ENCODE measurements around the gene KLHL33. TPM values are rescaled to one million over a fixed set of nuclear protein-coding genes. Genes with fewer than 3 reads are reported as not detected.
A peak's percentile ranks its signal among the peaks of the same experiment; 100 is the strongest.

KLHL33 gene
- total RNA-seq, 1 experiment from 2014 or later = not detected

DNA sequence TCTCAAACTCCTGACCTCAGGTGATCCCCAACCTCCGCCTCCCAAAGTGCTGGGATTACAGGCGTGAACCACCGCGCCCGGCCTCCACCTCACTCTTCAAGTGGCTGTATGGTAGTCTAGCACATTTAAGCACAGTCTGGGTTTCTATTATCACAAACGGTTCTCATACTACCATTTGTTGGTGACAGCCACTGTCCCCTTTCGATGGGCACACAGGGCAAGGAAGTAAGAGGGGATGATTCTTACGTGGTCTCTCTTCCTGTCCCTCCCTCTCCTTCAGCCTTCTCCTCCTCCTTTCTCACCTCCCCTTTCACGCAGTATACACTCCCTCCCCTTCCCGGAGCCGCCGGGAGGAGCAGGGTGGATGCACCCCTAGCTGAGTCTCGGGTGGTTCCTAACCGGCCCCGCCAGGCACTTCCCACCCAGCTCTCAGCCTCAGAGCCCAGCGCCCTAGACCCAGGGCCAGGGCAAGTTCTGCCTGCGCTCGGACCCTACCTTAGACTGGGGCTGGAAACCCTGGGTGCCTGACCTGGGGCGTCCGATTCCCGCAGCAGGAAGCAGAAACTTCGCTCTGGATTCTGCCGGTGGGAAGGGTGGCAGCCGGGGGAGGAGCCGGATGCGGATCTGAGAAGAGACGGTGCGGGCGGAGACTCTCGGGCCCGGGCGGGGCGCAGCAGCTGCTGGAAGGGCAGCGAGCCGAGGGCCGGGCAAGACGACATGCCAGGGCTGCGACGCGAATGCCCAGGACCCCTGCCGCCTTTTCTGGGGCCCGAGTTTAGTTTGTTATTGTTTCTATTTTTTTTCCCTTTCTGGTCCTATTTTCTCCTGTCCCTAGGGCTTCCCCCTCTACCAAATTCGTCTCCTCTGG is 22.9 kb downstream of the KLHL33 start, which contains the start of gene TEP1:
TSS of gene TEP1 (minus strand) at position 626 of the 868 bp plus-strand sequence. CDS start 5,062 bp downstream, outside the sequence.
- no peaks in the 10 kb centered on the region; the same call in 1 of the 2 replicates for H3K36me3 ChIP-seq (ENCODE audit: control insufficient read depth, insufficient read depth, low read length)
- no peak for DNase-seq (ENCODE audit: low read depth, low spot score)
- BruUV-seq (replicated peaks) = TSS peak; percentile 92
- H3K27me3 ChIP-seq (ENCODE audit: control insufficient read depth, insufficient read depth, low read length) = no peaks in the 10 kb centered on the region
- intact Hi-C loops (cut with micrococcal nuclease; ENCODE audit: unreplicated experiment) = no loop called here
- ChIA-PET POLR2A (interaction anchor here (1.1 kb wide), 1 partner anchor 70 kb away, joined by 3 read pairs; the partner anchor contains the start of gene PARP2), CTCF (interaction anchor here (0.5 to 0.6 kb wide), 2 partner anchors 21 to 104 kb away, joined by 3 to 6 read pairs; no protein-coding TSS in a partner anchor)
- in situ Hi-C loops (cut with HindIII; ENCODE audit: low pct_unique_long_range_greater_than_20kb, low sequenced_read_pairs) = no loop called here
- peaks cover 9% of the 10 kb centered on the region for H3K4me1 ChIP-seq (ENCODE audit: control insufficient read depth, insufficient read depth, low read length)
- H3K9me3 ChIP-seq (ENCODE audit: control insufficient read depth, insufficient read depth, low read depth, low read length) = no peaks in the 10 kb centered on the region
- TF ChIP-seq SIN3A (IDR thresholded peaks at IDR 0.05; ENCODE audit: borderline replicate concordance, insufficient read depth, low read depth, low read length) = no peak
- TF ChIP-seq POLR2AphosphoS5 (IDR thresholded peaks at IDR 0.05; ENCODE audit: low read depth, low read length) = peak; percentile 76; the same call in 1 of the 2 replicates
- peak within 1 kb of the TSS; percentile 86 to 87 for H3K4me3 ChIP-seq (ENCODE audit: low read depth in 2 of 2, low read length in 2 of 2)
- ATAC-seq = peak; percentile 98
- H3K27ac ChIP-seq (ENCODE audit: low read length) = peak within 1 kb of the TSS; percentile 91

DNA sequence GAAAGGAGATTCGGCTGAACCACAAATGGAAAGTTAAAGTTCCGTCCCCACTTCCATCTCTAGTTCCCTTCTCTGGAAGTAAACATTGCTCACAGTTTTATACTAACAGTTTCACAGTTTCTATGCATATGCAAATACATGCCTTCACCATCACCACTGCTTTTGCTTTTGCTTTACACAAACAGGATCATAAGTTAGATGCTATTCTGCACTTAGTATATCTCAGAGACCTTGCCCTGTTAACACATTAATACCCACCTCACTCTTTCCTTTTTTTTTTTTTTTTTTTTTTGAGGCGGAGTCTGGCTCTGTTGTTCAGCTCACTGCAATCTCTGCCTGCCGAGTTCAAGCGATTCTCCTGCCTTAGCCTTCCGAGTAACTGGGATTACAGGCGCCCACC is 23.6 kb downstream of the KLHL33 start:
- Histone ChIP-seq H3K4me1 (ENCODE audit: control insufficient read depth, insufficient read depth, low read length) (peaks cover 9% of the 10 kb centered on the region), H3K36me3 (ENCODE audit: control insufficient read depth, insufficient read depth, low read length) (no peaks in the 10 kb centered on the region; the same call in 1 of the 2 replicates), H3K4me3 (ENCODE audit: low read depth in 2 of 2, low read length in 2 of 2) (peak overlapping the region; percentile 86 to 87), H3K9me3 (ENCODE audit: control insufficient read depth, insufficient read depth, low read depth, low read length) (no peaks in the 10 kb centered on the region), H3K27ac (ENCODE audit: low read length) (peak overlapping the region; percentile 91), H3K27me3 (ENCODE audit: control insufficient read depth, insufficient read depth, low read length) (no peaks in the 10 kb centered on the region)
- in situ Hi-C loops (cut with HindIII; ENCODE audit: low pct_unique_long_range_greater_than_20kb, low sequenced_read_pairs) (no loop called here), intact Hi-C loops (cut with micrococcal nuclease; ENCODE audit: unreplicated experiment) (no loop called here)
- no peak for ATAC-seq
- TF ChIP-seq, protein P1, sequence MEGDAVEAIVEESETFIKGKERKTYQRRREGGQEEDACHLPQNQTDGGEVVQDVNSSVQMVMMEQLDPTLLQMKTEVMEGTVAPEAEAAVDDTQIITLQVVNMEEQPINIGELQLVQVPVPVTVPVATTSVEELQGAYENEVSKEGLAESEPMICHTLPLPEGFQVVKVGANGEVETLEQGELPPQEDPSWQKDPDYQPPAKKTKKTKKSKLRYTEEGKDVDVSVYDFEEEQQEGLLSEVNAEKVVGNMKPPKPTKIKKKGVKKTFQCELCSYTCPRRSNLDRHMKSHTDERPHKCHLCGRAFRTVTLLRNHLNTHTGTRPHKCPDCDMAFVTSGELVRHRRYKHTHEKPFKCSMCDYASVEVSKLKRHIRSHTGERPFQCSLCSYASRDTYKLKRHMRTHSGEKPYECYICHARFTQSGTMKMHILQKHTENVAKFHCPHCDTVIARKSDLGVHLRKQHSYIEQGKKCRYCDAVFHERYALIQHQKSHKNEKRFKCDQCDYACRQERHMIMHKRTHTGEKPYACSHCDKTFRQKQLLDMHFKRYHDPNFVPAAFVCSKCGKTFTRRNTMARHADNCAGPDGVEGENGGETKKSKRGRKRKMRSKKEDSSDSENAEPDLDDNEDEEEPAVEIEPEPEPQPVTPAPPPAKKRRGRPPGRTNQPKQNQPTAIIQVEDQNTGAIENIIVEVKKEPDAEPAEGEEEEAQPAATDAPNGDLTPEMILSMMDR (IDR thresholded peaks at IDR 0.05) = no peak
- TF ChIP-seq SIN3A (IDR thresholded peaks at IDR 0.05; ENCODE audit: borderline replicate concordance, insufficient read depth, low read depth, low read length) = no peak
- no peak for TF ChIP-seq POLR2AphosphoS5 (IDR thresholded peaks at IDR 0.05; ENCODE audit: low read depth, low read length)
- TF ChIP-seq, protein P2, sequence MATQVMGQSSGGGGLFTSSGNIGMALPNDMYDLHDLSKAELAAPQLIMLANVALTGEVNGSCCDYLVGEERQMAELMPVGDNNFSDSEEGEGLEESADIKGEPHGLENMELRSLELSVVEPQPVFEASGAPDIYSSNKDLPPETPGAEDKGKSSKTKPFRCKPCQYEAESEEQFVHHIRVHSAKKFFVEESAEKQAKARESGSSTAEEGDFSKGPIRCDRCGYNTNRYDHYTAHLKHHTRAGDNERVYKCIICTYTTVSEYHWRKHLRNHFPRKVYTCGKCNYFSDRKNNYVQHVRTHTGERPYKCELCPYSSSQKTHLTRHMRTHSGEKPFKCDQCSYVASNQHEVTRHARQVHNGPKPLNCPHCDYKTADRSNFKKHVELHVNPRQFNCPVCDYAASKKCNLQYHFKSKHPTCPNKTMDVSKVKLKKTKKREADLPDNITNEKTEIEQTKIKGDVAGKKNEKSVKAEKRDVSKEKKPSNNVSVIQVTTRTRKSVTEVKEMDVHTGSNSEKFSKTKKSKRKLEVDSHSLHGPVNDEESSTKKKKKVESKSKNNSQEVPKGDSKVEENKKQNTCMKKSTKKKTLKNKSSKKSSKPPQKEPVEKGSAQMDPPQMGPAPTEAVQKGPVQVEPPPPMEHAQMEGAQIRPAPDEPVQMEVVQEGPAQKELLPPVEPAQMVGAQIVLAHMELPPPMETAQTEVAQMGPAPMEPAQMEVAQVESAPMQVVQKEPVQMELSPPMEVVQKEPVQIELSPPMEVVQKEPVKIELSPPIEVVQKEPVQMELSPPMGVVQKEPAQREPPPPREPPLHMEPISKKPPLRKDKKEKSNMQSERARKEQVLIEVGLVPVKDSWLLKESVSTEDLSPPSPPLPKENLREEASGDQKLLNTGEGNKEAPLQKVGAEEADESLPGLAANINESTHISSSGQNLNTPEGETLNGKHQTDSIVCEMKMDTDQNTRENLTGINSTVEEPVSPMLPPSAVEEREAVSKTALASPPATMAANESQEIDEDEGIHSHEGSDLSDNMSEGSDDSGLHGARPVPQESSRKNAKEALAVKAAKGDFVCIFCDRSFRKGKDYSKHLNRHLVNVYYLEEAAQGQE (IDR thresholded peaks at IDR 0.05; ENCODE audit: insufficient read depth in 1 of 2, low read depth in 2 of 2, low read length in 1 of 2) = no peak
- no peak for TF ChIP-seq TCF7L2 (IDR thresholded peaks at IDR 0.05; ENCODE audit: low read depth, low read length)
- ChIA-PET CTCF (interaction anchor here (0.5 to 0.6 kb wide), 2 partner anchors 20 to 105 kb away, joined by 3 to 6 read pairs; no protein-coding TSS in a partner anchor), POLR2A (interaction anchor here (1.1 kb wide), 1 partner anchor 69 kb away, joined by 3 read pairs; the partner anchor contains the start of gene PARP2)
- BruUV-seq (replicated peaks) = no TSS peak
- no peak for DNase-seq (ENCODE audit: low read depth, low spot score)

All from Panc1 (cell line).